SH-SY5Y (cell line): Measurements from ENCODE around the gene ASB10.

Source experiments
- GATA2 ChIP-seq: IDR thresholded peaks from 2 replicates; pipeline ENCODE4 v1.6.1; 2011; ENCODE audit warnings: mild to moderate bottlenecking, low read depth, low read length
- GATA3 ChIP-seq: IDR thresholded peaks from 2 replicates; pipeline ENCODE4 v1.6.1; 2011; ENCODE audit warnings: low read depth, mild to moderate bottlenecking, low read length, moderate library complexity

DNA sequence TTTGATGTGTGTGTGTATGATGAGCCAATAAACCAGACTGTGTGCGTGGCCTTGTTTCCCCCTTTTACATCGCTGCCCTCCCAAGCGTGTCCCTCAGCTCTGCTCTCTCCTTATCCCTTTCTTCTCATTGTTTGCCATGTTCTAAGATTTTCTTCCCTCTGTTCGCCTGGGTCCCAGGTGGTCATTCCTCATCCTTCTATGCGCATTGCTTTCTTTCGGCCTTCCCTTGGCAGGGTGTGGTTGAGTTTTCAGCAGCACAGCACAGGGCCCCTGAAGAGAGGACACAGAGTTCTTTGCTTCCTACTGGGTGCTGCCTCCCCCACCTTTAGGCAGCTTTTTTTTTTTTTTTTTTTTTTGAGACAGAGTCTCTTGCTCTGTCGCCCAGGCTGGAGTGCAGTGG lies 42.7 kb downstream of the ASB10 start:
- TF ChIP-seq GATA3 = no peak
- no peak for TF ChIP-seq GATA2
